HL-60 (cell line): ENCODE results near the gene CYCS.

Experiments
- DNase-seq, 2 experiments: peaks; one replicate each; pipeline ENCODE4 v3.0.0-alpha.2; 2010 to 2020; ENCODE audit warnings: low read depth in 1 of 2, low spot score in 1 of 2
- H3K27ac ChIP-seq: fragments of 250-450 bp; sonication (Bioruptor Pico); replicated peaks from 2 replicates; pipeline ENCODE4 v1.5.1; 2020; ENCODE audit warnings: mild to moderate bottlenecking, moderate library complexity
- H3K27me3 ChIP-seq: fragments of 250-450 bp; sonication (Bioruptor Pico); 2 replicates; pipeline ENCODE4 v1.5.1; 2021; ENCODE audit warnings: mild to moderate bottlenecking, moderate library complexity; ENCODE audit not compliant: insufficient read depth, poor library complexity, severe bottlenecking
- H3K4me3 ChIP-seq: replicated peaks from 2 replicates; pipeline ENCODE4 v1.5.1; 2011; ENCODE audit warnings: mild to moderate bottlenecking, control low read depth, low read length; ENCODE audit not compliant: insufficient read depth
- CTCF ChIP-seq: IDR thresholded peaks from one replicate; pipeline ENCODE4 v1.5.1; 2011; ENCODE audit warnings: low read length, control low read depth, inconsistent platforms; ENCODE audit not compliant: insufficient read depth
- GABPA ChIP-seq: IDR thresholded peaks from 2 replicates; pipeline ENCODE4 v1.6.1; 2012; ENCODE audit warnings: low read depth
- POLR2AphosphoS5 ChIP-seq: IDR thresholded peaks from 2 replicates; pipeline ENCODE4 v1.6.1; 2012; ENCODE audit warnings: low read depth
- REST ChIP-seq: IDR thresholded peaks from 2 replicates; pipeline ENCODE4 v1.6.1; 2012; ENCODE audit warnings: low read depth; ENCODE audit not compliant: insufficient replicate concordance
- SPI1 ChIP-seq: IDR thresholded peaks from 2 replicates; pipeline ENCODE4 v1.6.1; 2012; ENCODE audit warnings: low read depth, mild to moderate bottlenecking, borderline replicate concordance

CYCS gene

GRCh38 chr7:25077096-25077495 is 48.0 kb downstream of the CYCS start:
- Histone ChIP-seq H3K4me3 (no peak overlapping the region), H3K27me3 (no peaks in the 10 kb centered on the region), H3K27ac (no peak overlapping the region)
- TF ChIP-seq SPI1: no peak
- no peak for TF ChIP-seq POLR2AphosphoS5
- TF ChIP-seq CTCF: no peak
- no peak for TF ChIP-seq REST
- TF ChIP-seq GABPA: no peak
- DNase-seq: no peak

- no peak for DNase-seq
- TF ChIP-seq SPI1 (no peak), GABPA (no peak), REST (no peak), CTCF (no peak), POLR2AphosphoS5 (no peak)
- no peak overlapping the region for H3K4me3 ChIP-seq
- H3K27me3 ChIP-seq: no peaks in the 10 kb centered on the region
- no peak overlapping the region for H3K27ac ChIP-seq
These were observed 49.6 kb downstream of the CYCS start for GRCh38 chr7:25075459-25075858.

- Histone ChIP-seq H3K4me3 (no peak overlapping the region), H3K27ac (no peak overlapping the region), H3K27me3 (no peaks in the 10 kb centered on the region)
- no peak for TF ChIP-seq GABPA
- TF ChIP-seq CTCF: no peak
- no peak for TF ChIP-seq POLR2AphosphoS5
- no peak for TF ChIP-seq REST
- no peak for TF ChIP-seq SPI1
- DNase-seq: no peak
These were observed 51.6 kb downstream of the CYCS start for GRCh38 chr7:25073451-25073850.
